Trophoblast cell (in vitro differentiated cells and primary cell): ENCODE measurements around the gene PITX3.

ENCODE experiments used
- DNase-seq, 2 donors: peaks; one replicate each; pipeline ENCODE4 v3.0.0-alpha.2; 2016
- H2AFZ ChIP-seq: 2 replicates; pipeline ENCODE4 v1.6.1; 2013; ENCODE audit warnings: low read length, moderate library complexity, mild to moderate bottlenecking; ENCODE audit not compliant: insufficient read depth, poor library complexity
- H2AK5ac ChIP-seq: 2 replicates; pipeline ENCODE4 v1.6.1; 2013; ENCODE audit warnings: mild to moderate bottlenecking, low read length
- H2BK120ac ChIP-seq: 2 replicates; pipeline ENCODE4 v1.6.1; 2013; ENCODE audit warnings: low read length, mild to moderate bottlenecking, moderate library complexity; ENCODE audit not compliant: insufficient read depth, poor library complexity
- H2BK12ac ChIP-seq: 2 replicates; pipeline ENCODE4 v1.6.1; 2013; ENCODE audit warnings: mild to moderate bottlenecking, low read length, moderate library complexity
- H2BK5ac ChIP-seq: 2 replicates; pipeline ENCODE4 v1.6.1; 2013; ENCODE audit warnings: low read length, low read depth, moderate library complexity, mild to moderate bottlenecking; ENCODE audit not compliant: poor library complexity
- H3K14ac ChIP-seq: 2 replicates; pipeline ENCODE4 v1.6.1; 2013; ENCODE audit warnings: mild to moderate bottlenecking, low read length
- H3K18ac ChIP-seq: 2 replicates; pipeline ENCODE4 v1.6.1; 2013; ENCODE audit warnings: mild to moderate bottlenecking, low read length
- H3K23ac ChIP-seq: 2 replicates; pipeline ENCODE4 v1.6.1; 2013; ENCODE audit warnings: low read length
- H3K27ac ChIP-seq: 2 replicates; pipeline ENCODE4 v1.5.1; 2013; ENCODE audit warnings: low read depth, mild to moderate bottlenecking, inconsistent platforms, low read length, moderate library complexity
- H3K27me3 ChIP-seq: 2 replicates; pipeline ENCODE4 v1.6.1; 2013; ENCODE audit warnings: inconsistent platforms, mild to moderate bottlenecking, low read length, moderate library complexity; ENCODE audit not compliant: insufficient read depth
- H3K36me3 ChIP-seq, 2 experiments: 1 replicate in 1 of 2; 2 replicates in 1 of 2; pipeline ENCODE4 v1.6.1; 2013; ENCODE audit warnings: low read length in 2 of 2, mild to moderate bottlenecking in 2 of 2, moderate library complexity in 1 of 2; ENCODE audit not compliant: insufficient read depth in 2 of 2, control insufficient read depth in 1 of 2
- H3K4ac ChIP-seq: 2 replicates; pipeline ENCODE4 v1.6.1; 2013; ENCODE audit warnings: low read depth, mild to moderate bottlenecking, low read length, moderate library complexity
- H3K4me1 ChIP-seq, 2 experiments: 1 replicate in 1 of 2; 2 replicates in 1 of 2; pipeline ENCODE4 v1.6.1; 2013; ENCODE audit warnings: low read length in 2 of 2, mild to moderate bottlenecking in 2 of 2, moderate library complexity in 1 of 2; ENCODE audit not compliant: insufficient read depth in 2 of 2, control insufficient read depth in 1 of 2
- H3K4me2 ChIP-seq: 2 replicates; pipeline ENCODE4 v1.6.1; 2013; ENCODE audit warnings: inconsistent platforms, mild to moderate bottlenecking, low read length, moderate library complexity
- H3K4me3 ChIP-seq: 2 replicates; pipeline ENCODE4 v1.5.1; 2013; ENCODE audit warnings: mild to moderate bottlenecking, low read depth, low read length, inconsistent platforms
- H3K79me1 ChIP-seq: one replicate; pipeline ENCODE4 v1.6.1; 2013; ENCODE audit warnings: low read length
- H3K79me2 ChIP-seq: 2 replicates; pipeline ENCODE4 v1.6.1; 2013; ENCODE audit warnings: low read length, mild to moderate bottlenecking; ENCODE audit not compliant: control insufficient read depth, insufficient read depth, poor library complexity
- H3K9ac ChIP-seq: 2 replicates; pipeline ENCODE4 v1.6.1; 2013; ENCODE audit warnings: mild to moderate bottlenecking, low read length
- H3K9me3 ChIP-seq: 2 replicates; pipeline ENCODE4 v1.6.1; 2013; ENCODE audit warnings: low read depth, mild to moderate bottlenecking, control low read depth, inconsistent platforms, low read length; ENCODE audit not compliant: insufficient read depth
- H4K12ac ChIP-seq: 2 replicates; pipeline ENCODE4 v1.6.1; 2013; ENCODE audit warnings: low read depth, mild to moderate bottlenecking, low read length, moderate library complexity
- H4K8ac ChIP-seq: 2 replicates; pipeline ENCODE4 v1.6.1; 2013; ENCODE audit warnings: low read depth, mild to moderate bottlenecking, low read length, moderate library complexity
- H4K91ac ChIP-seq: one replicate; pipeline ENCODE4 v1.6.1; 2013; ENCODE audit warnings: low read depth, mild to moderate bottlenecking, low read length, moderate library complexity
- WGBS: extraction: QIAGEN DNeasy Blood & Tissue Kit; methylation state at CpG from one replicate; pipeline ENCODE4 v1.1.7; 2013; ENCODE audit warnings: missing lambda C conversion rate; ENCODE audit not compliant: insufficient read length, insufficient coverage; ENCODE audit errors: extremely low coverage; 5-methylcytosine and 5-hydroxymethylcytosine counted together

Gene PITX3

GRCh38 chr10:102185811-102186527, 55.3 kb downstream of the PITX3 start:
- H3K14ac ChIP-seq: no peak overlapping the region
- no peak for DNase-seq
- H3K79me2 ChIP-seq: no peaks in the 10 kb centered on the region
- no peak overlapping the region for H3K4me3 ChIP-seq
- H3K4me2 ChIP-seq: no peak overlapping the region
- H3K79me1 ChIP-seq: no peaks in the 10 kb centered on the region
- WGBS: no CpG with 5 or more reads among the region's 15 CpGs
- H2AFZ ChIP-seq: no peak overlapping the region
- H2BK12ac ChIP-seq: no peak overlapping the region
- H2BK5ac ChIP-seq: no peak overlapping the region
- no peak overlapping the region for H3K18ac ChIP-seq
- H3K4ac ChIP-seq: no peak overlapping the region
- no peak overlapping the region for H2BK120ac ChIP-seq
- no peak overlapping the region for H3K27ac ChIP-seq
- H3K9ac ChIP-seq: no peak overlapping the region
- no peaks in the 10 kb centered on the region for H3K36me3 ChIP-seq
- peaks cover 20% of the 10 kb centered on the region for H3K9me3 ChIP-seq
- H4K8ac ChIP-seq: no peak overlapping the region
- H3K27me3 ChIP-seq: no peaks in the 10 kb centered on the region
- H3K23ac ChIP-seq: no peak overlapping the region
- no peak overlapping the region for H4K91ac ChIP-seq
- H4K12ac ChIP-seq: no peak overlapping the region
- H3K4me1 ChIP-seq: no peaks in the 10 kb centered on the region
- no peak overlapping the region for H2AK5ac ChIP-seq

GRCh38 chr10:102185272-102185671, 56.0 kb downstream of the PITX3 start:
- no peaks in the 10 kb centered on the region for H3K79me1 ChIP-seq
- H3K18ac ChIP-seq: no peak overlapping the region
- no peaks in the 10 kb centered on the region for H3K36me3 ChIP-seq
- no peaks in the 10 kb centered on the region for H3K79me2 ChIP-seq
- no peak overlapping the region for H2AK5ac ChIP-seq
- H3K14ac ChIP-seq: no peak overlapping the region
- no peak overlapping the region for H4K12ac ChIP-seq
- H3K27me3 ChIP-seq: no peaks in the 10 kb centered on the region
- no peak overlapping the region for H3K4ac ChIP-seq
- peaks cover 18% of the 10 kb centered on the region for H3K9me3 ChIP-seq
- no peaks in the 10 kb centered on the region for H3K4me1 ChIP-seq
- no peak overlapping the region for H2BK12ac ChIP-seq
- H2BK120ac ChIP-seq: no peak overlapping the region
- no peak overlapping the region for H4K91ac ChIP-seq
- no peak overlapping the region for H3K27ac ChIP-seq
- no peak overlapping the region for H4K8ac ChIP-seq
- H3K4me3 ChIP-seq: no peak overlapping the region
- H3K23ac ChIP-seq: no peak overlapping the region
- no peak overlapping the region for H2BK5ac ChIP-seq
- H3K9ac ChIP-seq: no peak overlapping the region
- no CpG with 5 or more reads among the region's 2 CpGs for WGBS
- no peak for DNase-seq
- H3K4me2 ChIP-seq: no peak overlapping the region
- H2AFZ ChIP-seq: no peak overlapping the region

DNA sequence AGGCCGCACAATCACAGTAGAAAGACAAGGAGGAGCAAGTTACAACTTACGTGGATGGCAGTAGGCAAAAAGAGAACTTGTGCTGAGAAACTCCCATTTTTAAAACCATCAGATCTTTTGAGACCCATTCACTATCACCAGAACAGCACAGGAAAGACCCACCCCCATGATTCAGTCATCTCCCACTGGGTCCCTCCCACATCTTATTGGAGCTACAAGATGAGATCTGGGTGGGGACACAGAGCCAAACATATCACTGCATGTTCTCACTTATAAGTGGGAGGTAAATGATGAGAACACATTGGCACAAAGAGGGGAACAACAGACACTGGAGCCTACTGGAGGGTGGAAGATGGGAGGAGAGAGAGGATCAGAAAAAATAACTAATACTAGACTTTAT, 56.7 kb downstream of the PITX3 start:
- H3K27me3 ChIP-seq: no peaks in the 10 kb centered on the region
- H3K36me3 ChIP-seq: no peaks in the 10 kb centered on the region
- H2AK5ac ChIP-seq: no peak overlapping the region
- no peak overlapping the region for H4K91ac ChIP-seq
- H2BK5ac ChIP-seq: no peak overlapping the region
- H3K9ac ChIP-seq: no peak overlapping the region
- no peak overlapping the region for H3K14ac ChIP-seq
- H3K18ac ChIP-seq: no peak overlapping the region
- H3K79me1 ChIP-seq: no peaks in the 10 kb centered on the region
- H3K4ac ChIP-seq: no peak overlapping the region
- WGBS: no CpG with 5 or more reads among the region's 2 CpGs
- no peak for DNase-seq
- H3K23ac ChIP-seq: no peak overlapping the region
- H3K4me2 ChIP-seq: no peak overlapping the region
- no peak overlapping the region for H3K4me3 ChIP-seq
- H2BK12ac ChIP-seq: no peak overlapping the region
- no peak overlapping the region for H4K8ac ChIP-seq
- no peak overlapping the region for H3K27ac ChIP-seq
- H4K12ac ChIP-seq: no peak overlapping the region
- H2BK120ac ChIP-seq: no peak overlapping the region
- no peaks in the 10 kb centered on the region for H3K4me1 ChIP-seq
- peaks cover 16% of the 10 kb centered on the region for H3K9me3 ChIP-seq
- H3K79me2 ChIP-seq: no peaks in the 10 kb centered on the region
- H2AFZ ChIP-seq: no peak overlapping the region
